Measurements from ENCODE around the gene FOS.
"Not testable (repeated sequence)": the region's sequence is repeated elsewhere in the genome, so short reads cannot be mapped to it uniquely, and the experiment has no call there.

The FOS gene

DNA sequence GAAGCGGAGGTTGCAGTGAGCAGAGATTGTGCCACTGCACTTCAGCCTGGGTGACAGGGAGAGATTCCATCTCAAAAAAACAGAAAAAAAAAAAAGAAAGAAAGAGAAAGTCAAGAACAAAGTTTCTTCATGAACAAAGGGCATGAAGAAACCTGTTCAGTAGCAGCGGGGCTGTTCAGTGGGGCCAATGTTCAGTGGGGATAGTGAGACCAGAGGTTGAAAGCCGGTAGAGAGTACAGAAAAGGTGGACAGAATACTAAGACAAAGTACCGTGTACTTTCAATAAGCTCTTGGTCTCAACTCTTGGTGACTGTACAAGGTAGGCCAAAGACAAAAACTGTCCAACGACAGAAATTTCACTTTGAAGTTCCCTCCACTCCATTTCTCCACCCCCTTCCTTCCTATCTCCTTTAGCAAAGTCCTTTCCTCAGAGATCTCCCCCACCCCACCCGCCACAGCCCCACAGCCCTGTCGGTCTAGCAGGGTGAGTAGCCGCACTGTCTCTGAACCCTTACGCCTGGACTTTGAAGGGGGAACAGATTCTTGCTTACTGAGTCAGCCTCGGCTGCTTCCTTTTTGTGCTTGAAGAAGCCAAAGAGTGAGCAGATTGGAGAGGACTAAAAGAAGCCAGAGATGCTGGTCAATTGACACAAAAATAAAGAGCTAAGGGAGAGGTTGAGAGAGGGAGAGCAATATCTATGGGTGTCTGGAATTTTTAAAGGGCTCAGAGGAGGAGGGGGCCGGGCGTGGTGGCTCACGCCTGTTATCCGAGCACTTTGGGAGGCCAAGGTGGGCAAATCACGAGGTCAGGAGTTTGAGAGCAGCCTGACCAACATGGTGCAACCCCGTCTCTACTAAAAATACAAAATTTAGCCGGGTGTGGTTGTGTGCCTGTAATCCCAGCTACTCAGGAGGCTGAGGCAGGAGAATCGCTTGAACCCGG, 44.2 kb upstream of the FOS start:
- H3K4me3 ChIP-seq (replicated peaks in 1 of 2; ENCODE audit: low read depth in 2 of 2, low read length in 2 of 2), result no peak overlapping the region
- TF ChIP-seq CTCF (IDR thresholded peaks at IDR 0.05; ENCODE audit: low read depth, low read length), result no peak
- DNase-seq (ENCODE audit: low read depth in 2 of 2), result peak; percentile 91 to 93

- H3K4me3 ChIP-seq (replicated peaks in 1 of 2; ENCODE audit: low read depth in 2 of 2, low read length in 2 of 2); DNase-seq (ENCODE audit: low read depth in 2 of 2): not testable (repeated sequence)
These were observed 43.4 kb upstream of the FOS start for GRCh38 chr14:75235198-75235597.

GRCh38 chr14:75236467-75236866, 42.2 kb upstream of the FOS start:
- no peak for TF ChIP-seq CTCF (IDR thresholded peaks at IDR 0.05; ENCODE audit: low read depth, low read length)
- no peak for DNase-seq (ENCODE audit: low read depth in 2 of 2)
- no peak overlapping the region for H3K4me3 ChIP-seq (replicated peaks in 1 of 2; ENCODE audit: low read depth in 2 of 2, low read length in 2 of 2)

DNA sequence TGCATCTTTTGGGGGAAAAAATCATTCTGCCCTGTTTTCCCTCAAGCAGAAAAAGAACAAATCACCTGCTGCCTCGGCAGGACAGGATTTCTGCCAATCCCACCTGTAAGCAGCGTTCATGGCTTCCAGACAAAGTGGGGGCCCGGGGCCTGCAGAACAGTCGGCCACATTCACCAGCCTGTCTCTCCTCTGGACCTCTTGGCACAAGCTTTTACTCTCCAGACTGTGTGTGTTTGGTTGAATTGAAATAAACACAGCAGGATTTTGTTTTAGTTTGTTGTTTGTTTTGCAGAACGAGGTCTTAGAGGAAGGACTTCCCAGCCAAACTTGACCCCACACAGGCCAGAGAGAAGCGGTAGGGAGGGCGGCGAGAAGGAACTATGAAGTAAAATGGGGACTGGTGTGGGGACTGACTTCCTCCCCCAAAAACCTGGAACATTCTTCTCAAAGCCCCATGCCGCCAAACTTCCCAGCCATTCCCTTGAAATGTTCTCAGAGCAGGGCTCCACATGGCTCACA, 41.7 kb upstream of the FOS start:
- no peak for TF ChIP-seq CTCF (IDR thresholded peaks at IDR 0.05; ENCODE audit: low read depth, low read length)
- no peak overlapping the region for H3K4me3 ChIP-seq (replicated peaks in 1 of 2; ENCODE audit: low read depth in 2 of 2, low read length in 2 of 2)
- no peak for DNase-seq (ENCODE audit: low read depth in 2 of 2)

DNA sequence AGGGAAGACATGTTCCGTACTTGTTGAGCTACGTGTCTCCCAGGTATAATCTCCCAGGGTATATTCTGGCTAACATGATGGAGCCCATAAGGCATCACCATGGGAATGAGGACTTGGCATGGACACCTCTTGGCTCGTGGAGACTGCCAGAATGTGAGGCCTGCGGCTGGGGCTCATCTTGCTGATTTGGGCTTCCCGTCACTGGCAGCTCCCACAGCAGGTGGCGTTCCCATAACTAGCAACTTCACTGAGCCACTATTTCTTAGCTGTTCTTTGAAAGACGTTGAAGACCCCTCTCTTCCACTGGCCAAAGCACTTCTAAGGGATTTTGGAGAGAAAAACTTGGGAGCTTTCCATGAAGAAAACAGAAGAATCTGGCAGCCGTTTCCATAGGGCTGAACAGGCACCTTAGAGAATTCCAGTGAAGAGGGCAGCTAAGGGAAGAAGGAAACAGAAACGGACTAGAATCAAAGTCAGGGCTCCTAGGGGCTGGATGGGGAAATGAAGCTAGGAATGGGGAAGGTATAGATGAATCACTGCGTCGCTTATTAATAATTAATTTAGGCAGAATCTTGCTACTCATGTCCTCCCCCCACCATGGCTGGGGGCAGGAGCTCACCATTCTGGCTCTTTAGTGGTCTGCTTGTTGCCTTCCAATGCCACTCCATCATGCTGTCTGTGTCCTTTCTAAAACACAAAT, 39.7 kb upstream of the FOS start:
- DNase-seq (ENCODE audit: low read depth in 2 of 2), result peak in 1 of 2 donors; percentile 46
- no peak overlapping the region for H3K4me3 ChIP-seq (replicated peaks in 1 of 2; ENCODE audit: low read depth in 2 of 2, low read length in 2 of 2)
- no peak for TF ChIP-seq CTCF (IDR thresholded peaks at IDR 0.05; ENCODE audit: low read depth, low read length)

- TF ChIP-seq CTCF (IDR thresholded peaks at IDR 0.05; ENCODE audit: low read depth, low read length), result no peak
- DNase-seq (ENCODE audit: low read depth in 2 of 2), result no peak
- H3K4me3 ChIP-seq (replicated peaks in 1 of 2; ENCODE audit: low read depth in 2 of 2, low read length in 2 of 2), result no peak overlapping the region
These were observed 37.8 kb upstream of the FOS start for GRCh38 chr14:75240781-75241180.
